ENCODE data around the gene RALGAPA2. TPM values are rescaled to one million over a fixed set of nuclear protein-coding genes. Genes with fewer than 3 reads are reported as not detected.

RALGAPA2 gene
- total RNA-seq, 1 experiment from 2014 or later: 9.8 TPM

- H3K27me3 Mint-ChIP-seq (ENCODE audit: insufficient read depth, unreplicated experiment): no peaks in the 10 kb centered on the region
- ChIA-PET CTCF (interaction anchor here (0.7 kb wide), 2 partner anchors 53 to 99 kb away, joined by 3 to 4 read pairs; no protein-coding TSS in a partner anchor), POLR2A (no interaction called here)
- H3K9me3 Mint-ChIP-seq (ENCODE audit: unreplicated experiment): no peaks in the 10 kb centered on the region
- DNase-seq (ENCODE audit: unreplicated experiment): no peak
- TF ChIP-seq CTCF (IDR thresholded peaks at IDR 0.05; ENCODE audit: unreplicated experiment): no peak
- no peak overlapping the region for H3K27ac Mint-ChIP-seq (ENCODE audit: low read depth, unreplicated experiment)
- no peaks in the 10 kb centered on the region for H3K4me1 Mint-ChIP-seq (ENCODE audit: insufficient read depth, unreplicated experiment)
- no peak overlapping the region for H3K4me3 Mint-ChIP-seq (ENCODE audit: unreplicated experiment)
- intact Hi-C loops (cut with micrococcal nuclease): no loop called here
- H3K36me3 Mint-ChIP-seq (ENCODE audit: insufficient read depth, unreplicated experiment): no peaks in the 10 kb centered on the region
- no TSS peak for BruUV-seq (replicated peaks)
Observed at GRCh38 chr20:20719411-20719810, 7.0 kb upstream of the RALGAPA2 start.

GRCh38 chr20:20713244-20713765, 861 bp upstream of the RALGAPA2 start:
- Mint-ChIP-seq H3K9me3 (ENCODE audit: unreplicated experiment) (no peaks in the 10 kb centered on the region), H3K27ac (ENCODE audit: low read depth, unreplicated experiment) (peak overlapping the region; percentile 91), H3K27me3 (ENCODE audit: insufficient read depth, unreplicated experiment) (no peaks in the 10 kb centered on the region), H3K36me3 (ENCODE audit: insufficient read depth, unreplicated experiment) (no peaks in the 10 kb centered on the region), H3K4me1 (ENCODE audit: insufficient read depth, unreplicated experiment) (peaks cover 16% of the 10 kb centered on the region), H3K4me3 (ENCODE audit: unreplicated experiment) (peak overlapping the region; percentile 87)
- intact Hi-C loops (cut with micrococcal nuclease): no loop called here
- no peak for TF ChIP-seq CTCF (IDR thresholded peaks at IDR 0.05; ENCODE audit: unreplicated experiment)
- no TSS peak for BruUV-seq (replicated peaks)
- ChIA-PET POLR2A (interaction anchor here (0.6 to 2.4 kb wide), 27 partner anchors 9 to 660 kb away, joined by 3 to 23 read pairs (median 4); partner anchors contain the start of gene XRN2), CTCF (interaction anchor here (0.6 to 3.7 kb wide), 14 partner anchors 17 to 1303 kb away, joined by 3 to 27 read pairs (median 3); no protein-coding TSS in a partner anchor)
- DNase-seq (ENCODE audit: unreplicated experiment): no peak

- no peak for TF ChIP-seq CTCF (IDR thresholded peaks at IDR 0.05; ENCODE audit: unreplicated experiment)
- BruUV-seq (replicated peaks): no TSS peak
- no peaks in the 10 kb centered on the region for H3K9me3 Mint-ChIP-seq (ENCODE audit: unreplicated experiment)
- peak overlapping the region; percentile 91 for H3K27ac Mint-ChIP-seq (ENCODE audit: low read depth, unreplicated experiment)
- H3K36me3 Mint-ChIP-seq (ENCODE audit: insufficient read depth, unreplicated experiment): peaks cover 6% of the 10 kb centered on the region
- intact Hi-C loops (cut with micrococcal nuclease): loop anchor here (1.0 kb wide), 1 partner anchor 68 kb away; no protein-coding TSS in a partner anchor
- H3K27me3 Mint-ChIP-seq (ENCODE audit: insufficient read depth, unreplicated experiment): no peaks in the 10 kb centered on the region
- ChIA-PET CTCF (interaction anchor here (0.6 to 5.8 kb wide), 11 partner anchors 11 to 148 kb away, joined by 3 to 67 read pairs (median 3); no protein-coding TSS in a partner anchor), POLR2A (interaction anchor here (0.6 to 3.2 kb wide), 29 partner anchors 10 to 473 kb away, joined by 3 to 38 read pairs (median 5); no protein-coding TSS in a partner anchor)
- H3K4me3 Mint-ChIP-seq (ENCODE audit: unreplicated experiment): peak overlapping the region; percentile 87
- H3K4me1 Mint-ChIP-seq (ENCODE audit: insufficient read depth, unreplicated experiment): peaks cover 20% of the 10 kb centered on the region
- DNase-seq (ENCODE audit: unreplicated experiment): no peak
Observed at GRCh38 chr20:20712004-20712473, 405 bp downstream of the RALGAPA2 start.

GRCh38 chr20:20711413-20711812, 1.0 kb downstream of the RALGAPA2 start:
- Mint-ChIP-seq H3K27ac (ENCODE audit: low read depth, unreplicated experiment) (peak overlapping the region; percentile 91), H3K27me3 (ENCODE audit: insufficient read depth, unreplicated experiment) (no peaks in the 10 kb centered on the region), H3K4me3 (ENCODE audit: unreplicated experiment) (peak overlapping the region; percentile 87), H3K36me3 (ENCODE audit: insufficient read depth, unreplicated experiment) (peaks cover 6% of the 10 kb centered on the region), H3K4me1 (ENCODE audit: insufficient read depth, unreplicated experiment) (peaks cover 21% of the 10 kb centered on the region), H3K9me3 (ENCODE audit: unreplicated experiment) (no peaks in the 10 kb centered on the region)
- CTCF ChIA-PET: interaction anchor here (0.6 to 5.8 kb wide), 7 partner anchors 25 to 117 kb away, joined by 3 to 67 read pairs (median 5); no protein-coding TSS in a partner anchor
- BruUV-seq (replicated peaks): no TSS peak
- no peak for DNase-seq (ENCODE audit: unreplicated experiment)
- no peak for TF ChIP-seq CTCF (IDR thresholded peaks at IDR 0.05; ENCODE audit: unreplicated experiment)
- POLR2A ChIA-PET: interaction anchor here (0.6 to 3.2 kb wide), 19 partner anchors 11 to 642 kb away, joined by 3 to 38 read pairs (median 4); no protein-coding TSS in a partner anchor
- intact Hi-C loops (cut with micrococcal nuclease): loop anchor here (1.0 to 2.0 kb wide), 2 partner anchors 15 to 114 kb away; no protein-coding TSS in a partner anchor

Data from MCF 10A (cell line).